NB4 (cell line): ENCODE measurements around the gene ARIH2.

Experiments used
- DNase-seq: peaks from one replicate; pipeline ENCODE4 v3.0.0; 2010; ENCODE audit warnings: low read depth
- H3K4me3 ChIP-seq: one replicate; pipeline ENCODE4 v1.5.1; 2011; ENCODE audit warnings: mild to moderate bottlenecking, low read depth, low read length, moderate library complexity
- MAX ChIP-seq: IDR thresholded peaks from 2 replicates; pipeline ENCODE4 v1.6.1; 2011; ENCODE audit warnings: low read depth, low read length
- MYC ChIP-seq: IDR thresholded peaks from 2 replicates; pipeline ENCODE4 v1.6.1; 2011; ENCODE audit warnings: low read depth, low read length
- POLR2A ChIP-seq: IDR thresholded peaks from 2 replicates; pipeline ENCODE4 v1.6.1; 2011; ENCODE audit warnings: mild to moderate bottlenecking; ENCODE audit not compliant: insufficient read length; ENCODE audit errors: extremely low read depth
- TF ChIP-seq, protein P1 (sequence below): IDR thresholded peaks from one replicate; pipeline ENCODE4 v1.5.1; 2012; ENCODE audit warnings: low read depth, low read length

Gene ARIH2

GRCh38 chr3:48918388-48919214, at the start of gene ARIH2:
Gene ARIH2 (plus strand): TSS chr3:48918842. CDS start chr3:48927559, 8,717 bp downstream.
- TF ChIP-seq MAX (peak; percentile 50), MYC (no peak; the same call in 1 of the 2 replicates), POLR2A (peak; percentile 41)
- TF ChIP-seq, protein P1, sequence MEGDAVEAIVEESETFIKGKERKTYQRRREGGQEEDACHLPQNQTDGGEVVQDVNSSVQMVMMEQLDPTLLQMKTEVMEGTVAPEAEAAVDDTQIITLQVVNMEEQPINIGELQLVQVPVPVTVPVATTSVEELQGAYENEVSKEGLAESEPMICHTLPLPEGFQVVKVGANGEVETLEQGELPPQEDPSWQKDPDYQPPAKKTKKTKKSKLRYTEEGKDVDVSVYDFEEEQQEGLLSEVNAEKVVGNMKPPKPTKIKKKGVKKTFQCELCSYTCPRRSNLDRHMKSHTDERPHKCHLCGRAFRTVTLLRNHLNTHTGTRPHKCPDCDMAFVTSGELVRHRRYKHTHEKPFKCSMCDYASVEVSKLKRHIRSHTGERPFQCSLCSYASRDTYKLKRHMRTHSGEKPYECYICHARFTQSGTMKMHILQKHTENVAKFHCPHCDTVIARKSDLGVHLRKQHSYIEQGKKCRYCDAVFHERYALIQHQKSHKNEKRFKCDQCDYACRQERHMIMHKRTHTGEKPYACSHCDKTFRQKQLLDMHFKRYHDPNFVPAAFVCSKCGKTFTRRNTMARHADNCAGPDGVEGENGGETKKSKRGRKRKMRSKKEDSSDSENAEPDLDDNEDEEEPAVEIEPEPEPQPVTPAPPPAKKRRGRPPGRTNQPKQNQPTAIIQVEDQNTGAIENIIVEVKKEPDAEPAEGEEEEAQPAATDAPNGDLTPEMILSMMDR: no peak
- peak within 1 kb of the TSS; percentile 89 for H3K4me3 ChIP-seq

DNA sequence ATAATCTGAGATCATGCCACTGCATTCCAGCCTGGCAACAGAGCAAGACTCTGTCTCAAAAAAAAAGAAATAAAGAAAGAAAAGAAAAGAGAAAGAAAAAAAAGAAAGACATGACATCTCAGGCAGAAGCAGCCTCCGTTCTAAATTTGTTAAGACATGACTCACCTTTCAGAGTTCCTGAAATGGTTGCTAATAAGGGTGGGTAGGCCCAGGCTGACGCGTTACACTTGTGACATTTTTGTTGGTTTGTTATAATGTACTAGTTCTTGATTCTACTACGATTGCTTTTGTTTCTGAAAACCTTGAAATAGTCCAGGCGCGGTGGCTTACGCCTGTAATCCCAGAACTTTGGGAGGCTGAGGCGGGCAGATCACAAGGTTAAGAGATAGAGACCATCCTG, 41.0 kb upstream of the ARIH2 start:
- no peak overlapping the region for H3K4me3 ChIP-seq
- DNase-seq: no peak
- TF ChIP-seq, protein P1: no peak
- TF ChIP-seq MAX (no peak), MYC (no peak), POLR2A (no peak)

More at GRCh38 chr3:48918388-48919214, at the start of gene ARIH2:
- DNase-seq: peak; percentile 96

DNA sequence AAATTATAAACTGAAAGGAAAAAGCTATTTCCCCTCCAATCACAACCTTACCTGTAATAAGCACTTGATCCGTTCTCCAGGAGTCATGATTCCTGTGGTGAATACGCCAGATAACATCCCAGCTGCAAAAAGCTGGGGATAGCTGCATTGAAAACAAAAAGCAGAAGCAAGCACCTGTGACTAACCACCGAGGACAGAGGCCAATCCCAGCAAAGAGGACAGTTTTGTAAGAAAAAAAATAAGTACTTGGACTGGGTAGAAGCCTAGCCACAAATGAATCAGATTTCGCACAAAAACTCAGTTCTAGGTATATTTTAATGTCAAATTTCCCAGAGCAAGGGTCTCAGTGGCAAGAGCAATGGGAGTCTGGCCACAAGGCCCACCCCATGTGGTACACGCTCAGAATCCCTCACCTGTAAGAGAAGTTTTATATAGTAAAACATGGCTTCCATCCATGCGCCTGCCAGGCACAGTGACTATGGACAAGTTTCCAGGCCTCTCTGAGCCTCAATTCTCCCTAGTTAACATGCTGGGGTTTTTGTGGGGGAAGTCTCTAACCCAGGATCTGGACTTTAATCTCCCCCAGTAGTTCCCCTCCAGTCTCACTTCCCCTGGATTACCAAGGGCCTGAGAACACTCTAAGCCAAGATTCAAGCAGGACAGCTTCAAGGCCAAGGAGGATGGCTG, 39.2 kb upstream of the ARIH2 start:
- no peak for DNase-seq
- H3K4me3 ChIP-seq: no peak overlapping the region
- TF ChIP-seq MAX (no peak), POLR2A (no peak), MYC (no peak)
- TF ChIP-seq, protein P1: no peak

- no peak overlapping the region for H3K4me3 ChIP-seq
- TF ChIP-seq POLR2A (no peak), MYC (no peak), MAX (no peak)
- TF ChIP-seq, protein P1: no peak
- no peak for DNase-seq
These were observed 38.7 kb upstream of the ARIH2 start for GRCh38 chr3:48879994-48880377.

GRCh38 chr3:48881006-48881405, 37.6 kb upstream of the ARIH2 start:
- no peak overlapping the region for H3K4me3 ChIP-seq
- TF ChIP-seq MYC: no peak
- TF ChIP-seq, protein P1: no peak
- TF ChIP-seq POLR2A: no peak
- no peak for TF ChIP-seq MAX
- DNase-seq: no peak
